GM19397 (cell line): ENCODE measurements around the gene IGIP.
A peak's percentile ranks its signal among the peaks of the same experiment; 100 is the strongest.
"Not testable (repeated sequence)": the region's sequence is repeated elsewhere in the genome, so short reads cannot be mapped to it uniquely, and the experiment has no call there.

Source experiments
- ATAC-seq: cut with Tn5 transposase; IDR thresholded peaks from one replicate; pipeline ENCODE4 v1.9.1; 2021; ENCODE audit warnings: mild to moderate bottlenecking, moderate library complexity; ENCODE audit not compliant: unreplicated experiment

The IGIP gene

GRCh38 chr5:140140435-140140834 lies 14.7 kb downstream of the IGIP start:
- ATAC-seq, result no peak

GRCh38 chr5:140141241-140141640 lies 15.5 kb downstream of the IGIP start:
- no peak for ATAC-seq

DNA sequence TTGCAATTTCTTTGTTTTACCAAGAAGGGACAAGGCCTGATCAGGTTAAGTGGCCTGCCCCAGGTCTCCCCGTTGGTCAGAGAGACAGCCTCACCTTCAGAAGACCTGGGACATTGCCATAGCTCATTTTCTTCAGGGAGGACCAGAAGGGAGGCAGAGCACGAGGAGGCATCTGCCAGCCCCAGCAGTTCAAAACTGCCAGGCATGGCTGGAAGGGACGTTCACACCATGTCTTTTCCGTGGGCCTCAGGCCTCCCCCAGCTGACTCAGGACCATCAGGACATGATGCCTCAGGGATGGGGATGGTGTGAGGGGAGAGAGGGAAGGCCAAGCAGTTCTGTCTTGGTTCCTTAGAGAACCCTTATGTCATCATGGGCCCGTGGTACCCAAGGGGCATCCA lies 16.5 kb downstream of the IGIP start:
- ATAC-seq, result no peak

- ATAC-seq, result no peak
These were observed 17.1 kb downstream of the IGIP start for GRCh38 chr5:140142856-140143255.

- ATAC-seq, result no peak
These were observed 18.0 kb downstream of the IGIP start for GRCh38 chr5:140143521-140144258.

DNA sequence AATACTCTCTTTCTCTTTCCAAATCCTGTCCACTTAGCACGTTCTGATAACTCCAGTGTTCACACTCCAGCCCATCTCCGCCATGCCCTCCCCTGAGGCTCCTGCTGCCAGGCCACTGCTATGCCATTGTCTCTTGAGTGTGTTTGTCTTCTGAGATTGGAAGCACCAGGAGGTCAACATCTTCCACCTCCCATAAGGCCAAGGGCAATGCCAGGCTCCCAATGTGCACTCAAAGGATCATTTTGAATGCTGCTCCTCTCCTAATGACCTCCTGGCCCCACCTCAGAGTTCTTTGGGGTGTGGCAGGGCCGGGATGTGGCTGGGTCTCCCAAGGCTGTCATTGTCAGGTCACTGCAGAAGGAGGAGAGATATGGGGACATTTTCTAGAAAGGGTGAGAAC lies 19.5 kb downstream of the IGIP start:
- no peak for ATAC-seq

GRCh38 chr5:140145818-140146522 lies 20.2 kb downstream of the IGIP start:
- ATAC-seq, result peak; percentile 68

- no peak for ATAC-seq
These were observed 20.7 kb downstream of the IGIP start for GRCh38 chr5:140146523-140146842.

- no peak for ATAC-seq
These were observed 21.7 kb downstream of the IGIP start for GRCh38 chr5:140147460-140147859.

DNA sequence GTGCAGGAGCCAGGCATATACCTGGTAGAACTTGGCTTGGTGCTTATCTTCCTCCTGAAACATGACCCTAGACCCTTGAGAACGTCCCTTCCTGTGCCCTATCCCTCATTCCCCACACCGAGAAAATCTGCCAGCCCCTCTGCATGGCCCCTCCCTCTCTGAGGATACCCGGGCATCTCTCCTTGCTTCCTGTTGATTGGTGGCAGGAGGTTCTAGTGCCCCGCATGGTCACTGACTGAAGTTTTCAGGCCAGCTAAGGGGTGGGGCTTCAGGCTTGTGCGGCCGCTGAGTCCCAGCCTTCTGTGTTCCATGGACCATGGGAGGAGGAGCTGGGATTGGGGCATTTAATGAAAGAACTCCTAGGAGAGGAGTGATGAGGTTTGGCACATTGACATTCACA lies 22.8 kb downstream of the IGIP start:
- no peak for ATAC-seq

GRCh38 chr5:140150201-140150600 lies 24.5 kb downstream of the IGIP start:
- ATAC-seq, result no peak

DNA sequence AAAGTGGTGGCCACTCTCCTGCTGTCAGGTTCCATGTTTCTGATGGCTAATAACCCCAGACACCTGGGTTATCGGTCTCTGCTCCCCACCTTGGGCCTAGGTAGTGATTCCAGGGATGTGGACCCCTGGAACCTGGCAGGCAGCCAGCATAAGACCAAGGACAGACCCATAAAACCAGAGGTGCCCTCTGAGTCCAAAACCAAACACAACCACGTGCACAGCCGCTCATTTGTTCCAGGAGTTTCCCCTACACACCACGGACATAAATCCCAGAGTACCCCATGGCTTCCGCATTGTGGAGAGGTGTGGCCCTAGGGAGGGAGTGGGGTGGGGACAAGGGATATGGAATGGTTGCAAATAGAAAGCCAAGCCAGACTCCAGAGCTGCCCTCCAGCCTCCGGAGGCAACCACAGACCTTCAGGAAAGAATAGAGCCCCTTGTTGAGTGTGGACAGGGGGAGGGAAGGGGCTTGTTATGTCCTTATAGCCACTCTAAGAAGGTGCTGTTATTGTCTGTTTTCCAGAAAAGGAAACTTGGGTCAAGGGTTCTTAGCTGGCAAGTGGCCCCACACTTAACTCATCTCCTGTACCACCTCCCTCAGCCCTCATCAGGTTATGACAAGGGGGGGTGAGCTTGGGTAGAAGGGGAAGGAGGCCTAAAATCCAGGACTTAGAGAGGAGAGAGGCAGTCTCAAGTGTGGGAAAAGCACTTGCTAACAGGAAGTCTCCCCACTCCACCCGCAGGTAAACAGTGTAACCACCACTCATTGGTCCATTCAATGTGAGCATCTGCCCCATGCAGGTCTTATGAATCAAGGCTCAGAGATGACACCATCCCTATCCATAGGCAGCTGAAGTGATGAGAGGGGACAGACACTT lies 25.6 kb downstream of the IGIP start:
- no peak for ATAC-seq

GRCh38 chr5:140152022-140152999 lies 26.6 kb downstream of the IGIP start:
- ATAC-seq, result no peak

- ATAC-seq, result no peak
These were observed 27.5 kb downstream of the IGIP start for GRCh38 chr5:140153255-140153654.

GRCh38 chr5:140153905-140154304 lies 28.2 kb downstream of the IGIP start:
- no peak for ATAC-seq

- not testable (repeated sequence) for ATAC-seq
These were observed 29.1 kb downstream of the IGIP start for GRCh38 chr5:140154710-140155381.

- peak; percentile 93 for ATAC-seq
These were observed 31.5 kb downstream of the IGIP start for GRCh38 chr5:140157032-140157781.

- no peak for ATAC-seq
These were observed 33.5 kb downstream of the IGIP start for GRCh38 chr5:140159014-140159927.
